MM.1S (cell line): ENCODE data around the gene CROT.

ENCODE experiments used
- DNase-seq: peaks from one replicate; pipeline ENCODE4 v3.0.0-alpha.2; 2015
- H2AFZ ChIP-seq: fragments of 300-600 bp; sonication (generic); 2 replicates; pipeline ENCODE4 v1.6.0; 2016; ENCODE audit warnings: antibody characterized with exemption, low read length
- H3F3A ChIP-seq: fragments of 300-600 bp; sonication (generic); 2 replicates; pipeline ENCODE4 v1.6.1; 2016; ENCODE audit warnings: mild to moderate bottlenecking, antibody characterized with exemption, low read length, moderate library complexity, mixed read lengths; ENCODE audit not compliant: insufficient read depth
- H3K27ac ChIP-seq: fragments of 300-600 bp; sonication (generic); 2 replicates; pipeline ENCODE4 v1.5.1; 2016; ENCODE audit warnings: mild to moderate bottlenecking, low read length
- H3K27me3 ChIP-seq: fragments of 300-600 bp; sonication (generic); replicated peaks from 2 replicates; pipeline ENCODE4 v1.6.0; 2016; ENCODE audit warnings: low read length; ENCODE audit not compliant: insufficient read depth
- H3K36me3 ChIP-seq: fragments of 300-600 bp; sonication (generic); replicated peaks from 2 replicates; pipeline ENCODE4 v1.6.1; 2016; ENCODE audit warnings: mild to moderate bottlenecking, low read length, mixed read lengths; ENCODE audit not compliant: insufficient read depth
- H3K4me1 ChIP-seq: fragments of 300-600 bp; sonication (generic); 2 replicates; pipeline ENCODE4 v1.6.1; 2016; ENCODE audit warnings: low read length, mixed read lengths
- H3K4me2 ChIP-seq: fragments of 300-600 bp; sonication (generic); 2 replicates; pipeline ENCODE4 v1.6.0; 2016; ENCODE audit warnings: low read depth, low read length
- H3K4me3 ChIP-seq: fragments of 300-600 bp; sonication (generic); 2 replicates; pipeline ENCODE4 v1.5.1; 2016; ENCODE audit warnings: low read length, mixed read lengths
- H3K79me2 ChIP-seq: fragments of 300-600 bp; sonication (generic); 2 replicates; pipeline ENCODE4 v1.6.1; 2016; ENCODE audit warnings: mixed run types, low read length, mixed read lengths
- H3K9ac ChIP-seq: fragments of 300-600 bp; sonication (generic); 2 replicates; pipeline ENCODE4 v1.6.1; 2016; ENCODE audit warnings: low read length, mixed read lengths
- H3K9me2 ChIP-seq: fragments of 300-600 bp; sonication (generic); replicated peaks from 2 replicates; pipeline ENCODE4 v1.6.1; 2016; ENCODE audit warnings: mild to moderate bottlenecking, low read length, mixed read lengths; ENCODE audit not compliant: insufficient read depth
- H3K9me3 ChIP-seq: fragments of 300-600 bp; sonication (generic); replicated peaks from 2 replicates; pipeline ENCODE4 v1.6.1; 2016; ENCODE audit warnings: mild to moderate bottlenecking, low read length, mixed read lengths; ENCODE audit not compliant: insufficient read depth
- H4K20me1 ChIP-seq: fragments of 300-600 bp; sonication (generic); 2 replicates; pipeline ENCODE4 v1.6.1; 2016; ENCODE audit warnings: mild to moderate bottlenecking, low read length, moderate library complexity, mixed read lengths; ENCODE audit not compliant: insufficient read depth
- CTCF ChIP-seq: fragments of 300-600 bp; sonication (generic); IDR thresholded peaks from 2 replicates; pipeline ENCODE4 v1.5.1; 2016; ENCODE audit warnings: antibody characterized with exemption, low read length, mixed read lengths
- EZH2 ChIP-seq: fragments of 300-600 bp; sonication (generic); optimal IDR thresholded peaks from 2 replicates; pipeline ENCODE3; 2017; ENCODE audit warnings: low read depth, mild to moderate bottlenecking, antibody characterized with exemption, low read length, mixed read lengths
- EZH2phosphoT487 ChIP-seq: fragments of 300-600 bp; sonication (generic); IDR thresholded peaks from 2 replicates; pipeline ENCODE4 v1.6.1; 2018; ENCODE audit warnings: antibody characterized with exemption, low read length

Gene CROT

GRCh38 chr7:87424075-87424474 is 78.6 kb downstream of the CROT start:
- Histone ChIP-seq H3K36me3 (no peaks in the 10 kb centered on the region), H3K9me3 (no peaks in the 10 kb centered on the region), H3K4me3 (no peak overlapping the region), H2AFZ (no peak overlapping the region), H3K4me2 (no peak overlapping the region), H3K79me2 (no peaks in the 10 kb centered on the region), H4K20me1 (no peaks in the 10 kb centered on the region), H3K9ac (no peak overlapping the region), H3F3A (no peaks in the 10 kb centered on the region), H3K9me2 (no peaks in the 10 kb centered on the region), H3K27me3 (no peaks in the 10 kb centered on the region), H3K4me1 (0 out of 2 replicates have a peak, but pooled peaks cover 4% of the 10 kb centered on the region), H3K27ac (no peak overlapping the region)
- TF ChIP-seq EZH2phosphoT487: no peak
- no peak for TF ChIP-seq EZH2
- no peak for TF ChIP-seq CTCF
- DNase-seq: no peak

GRCh38 chr7:87426160-87426559 is 80.7 kb downstream of the CROT start:
- TF ChIP-seq EZH2 (no peak), CTCF (no peak), EZH2phosphoT487 (no peak)
- Histone ChIP-seq H4K20me1 (no peaks in the 10 kb centered on the region), H3K4me3 (no peak overlapping the region), H3K36me3 (no peaks in the 10 kb centered on the region), H3K9me2 (no peaks in the 10 kb centered on the region), H3K4me2 (peak overlapping the region; percentile 7; the same call in 1 of the 2 replicates), H3K4me1 (0 out of 2 replicates have a peak, but pooled peaks cover 4% of the 10 kb centered on the region), H3K9me3 (no peaks in the 10 kb centered on the region), H3K9ac (no peak overlapping the region), H3F3A (no peaks in the 10 kb centered on the region), H2AFZ (no peak overlapping the region), H3K27ac (no peak overlapping the region), H3K79me2 (no peaks in the 10 kb centered on the region), H3K27me3 (no peaks in the 10 kb centered on the region)
- peak; percentile 10 for DNase-seq

- no peaks in the 10 kb centered on the region for H3F3A ChIP-seq
- no peak overlapping the region for H3K4me2 ChIP-seq
- no peaks in the 10 kb centered on the region for H4K20me1 ChIP-seq
- no peaks in the 10 kb centered on the region for H3K36me3 ChIP-seq
- DNase-seq: no peak
- 0 out of 2 replicates have a peak, but pooled peaks cover 4% of the 10 kb centered on the region for H3K4me1 ChIP-seq
- H3K4me3 ChIP-seq: no peak overlapping the region
- H3K27me3 ChIP-seq: no peaks in the 10 kb centered on the region
- TF ChIP-seq EZH2phosphoT487 (no peak), CTCF (no peak), EZH2 (no peak)
- no peak overlapping the region for H2AFZ ChIP-seq
- H3K79me2 ChIP-seq: no peaks in the 10 kb centered on the region
- H3K9ac ChIP-seq: no peak overlapping the region
- no peaks in the 10 kb centered on the region for H3K9me2 ChIP-seq
- H3K27ac ChIP-seq: no peak overlapping the region
- no peaks in the 10 kb centered on the region for H3K9me3 ChIP-seq
Measured at GRCh38 chr7:87427288-87427687, 81.8 kb downstream of the CROT start.
